Right ventricle myocardium inferior (tissue), 1 donor: Measurements from ENCODE around the gene ANKS1B. TPM values are rescaled to one million over a fixed set of nuclear protein-coding genes. Genes with fewer than 3 reads are reported as not detected.
"Not testable (repeated sequence)": the region's sequence is repeated elsewhere in the genome, so short reads cannot be mapped to it uniquely, and the experiment has no call there.

Experiments
- ATAC-seq: fragments of 200-7000 bp; cut with Tn5 transposase; one replicate; pipeline ENCODE4 v1.9.1; 2020; ENCODE audit warnings: mild to moderate bottlenecking, moderate library complexity
- DNase-seq: peaks from one replicate; pipeline ENCODE4 v3.0.0; 2021; ENCODE audit errors: missing footprints
- intact Hi-C: fragments of 100-400 bp; cut with DNase I; formaldehyde crosslinking; loops from one replicate; pipeline ENCODE4 v1.11.0; 2022
- total RNA-seq: library from RNA; stranded (reverse); fragmentation: NEBNext Ultra II Directional; extraction: Animal tissue kit (Norgen Biotek cat#: 25700); gene quantifications from one replicate; pipeline ENCODE4 v1.2.1, GENCODE V29; 2021
- donor health status: DM: no; HTN: yes; CAD: no; lungs with severe emphysema.

ANKS1B gene
- total RNA-seq, 1 donor from 2014 or later = 2.3 TPM

GRCh38 chr12:99720083-99720465 is 264.7 kb downstream of the ANKS1B start:
- DNase-seq, ATAC-seq, intact Hi-C loops: not testable (repeated sequence)

GRCh38 chr12:99719411-99720082 is 265.2 kb downstream of the ANKS1B start:
- intact Hi-C loops, ATAC-seq, DNase-seq: not testable (repeated sequence)

GRCh38 chr12:99715841-99716510 is 268.8 kb downstream of the ANKS1B start:
- intact Hi-C loops, ATAC-seq, DNase-seq: not testable (repeated sequence)

GRCh38 chr12:99714921-99715320 is 269.8 kb downstream of the ANKS1B start:
- DNase-seq = not testable (repeated sequence)

GRCh38 chr12:99713946-99714520 is 270.7 kb downstream of the ANKS1B start:
- ATAC-seq = no peak
- no peak for DNase-seq
- intact Hi-C loops = no loop called here

More at GRCh38 chr12:99714921-99715320, 269.8 kb downstream of the ANKS1B start:
- intact Hi-C loops, ATAC-seq: not testable (repeated sequence)

GRCh38 chr12:99712281-99712680 is 272.5 kb downstream of the ANKS1B start:
- DNase-seq (no peak), ATAC-seq (no peak)
- intact Hi-C loops = no loop called here

- DNase-seq = no peak
- ATAC-seq = no peak
- intact Hi-C loops = no loop called here
Measured at GRCh38 chr12:99711246-99711645, 273.5 kb downstream of the ANKS1B start.

GRCh38 chr12:99709619-99710018 is 275.1 kb downstream of the ANKS1B start:
- DNase-seq (no peak), ATAC-seq (no peak)
- intact Hi-C loops = no loop called here

- DNase-seq (no peak), ATAC-seq (no peak)
- intact Hi-C loops = no loop called here
Measured at GRCh38 chr12:99709116-99709515, 275.6 kb downstream of the ANKS1B start.

- intact Hi-C loops = no loop called here
- ATAC-seq (no peak), DNase-seq (no peak)
Measured at GRCh38 chr12:99707883-99708282, 276.9 kb downstream of the ANKS1B start.

GRCh38 chr12:99706736-99707473 is 277.8 kb downstream of the ANKS1B start:
- intact Hi-C loops = no loop called here
- no peak for ATAC-seq
- no peak for DNase-seq

- no peak for ATAC-seq
Measured at GRCh38 chr12:99704458-99704857, 280.3 kb downstream of the ANKS1B start.

GRCh38 chr12:99704036-99704435 is 280.7 kb downstream of the ANKS1B start:
- DNase-seq = no peak
- intact Hi-C loops = no loop called here
- ATAC-seq = no peak

More at GRCh38 chr12:99704458-99704857, 280.3 kb downstream of the ANKS1B start:
- DNase-seq = no peak
- intact Hi-C loops = no loop called here

- ATAC-seq (no peak), DNase-seq (no peak)
- intact Hi-C loops = no loop called here
Measured at GRCh38 chr12:99700032-99700431, 284.7 kb downstream of the ANKS1B start.

- ATAC-seq (no peak), DNase-seq (no peak)
- intact Hi-C loops = no loop called here
Measured at GRCh38 chr12:99695050-99695449, 289.7 kb downstream of the ANKS1B start.

- intact Hi-C loops = no loop called here
- ATAC-seq (no peak), DNase-seq (no peak)
Measured at GRCh38 chr12:99686142-99686541, 298.6 kb downstream of the ANKS1B start.

GRCh38 chr12:99680276-99680675 is 304.5 kb downstream of the ANKS1B start:
- no peak for ATAC-seq
- intact Hi-C loops = no loop called here
- no peak for DNase-seq

GRCh38 chr12:99670635-99671034 is 314.1 kb downstream of the ANKS1B start:
- intact Hi-C loops = no loop called here
- no peak for ATAC-seq
- DNase-seq = no peak

- intact Hi-C loops = no loop called here
Measured at GRCh38 chr12:99658671-99659349, 325.9 kb downstream of the ANKS1B start.

More at GRCh38 chr12:99658671-99659349, 325.9 kb downstream of the ANKS1B start:
- DNase-seq = no peak
- ATAC-seq = no peak
